Astrocyte of the spinal cord (primary cell): ENCODE data around the gene KCTD15.
A peak's percentile ranks its signal among the peaks of the same experiment; 100 is the strongest.

ENCODE experiments used
- DNase-seq: peaks from one replicate; pipeline ENCODE4 v3.0.0; 2011; ENCODE audit warnings: low read depth, low spot score
- H3K4me3 ChIP-seq: 2 replicates; pipeline ENCODE4 v1.5.1; 2011; ENCODE audit warnings: low read depth, mild to moderate bottlenecking, low read length, moderate library complexity
- in situ Hi-C: cut with HindIII; loops from 2 replicates; pipeline ENCODE4 v1.10.0; 2017; ENCODE audit warnings: low sequenced_read_pairs
- TF ChIP-seq, protein P1 (sequence below): IDR thresholded peaks from 2 replicates; pipeline ENCODE4 v1.5.1; 2012; ENCODE audit warnings: low read depth, mild to moderate bottlenecking, low read length, inconsistent platforms

Gene KCTD15

DNA sequence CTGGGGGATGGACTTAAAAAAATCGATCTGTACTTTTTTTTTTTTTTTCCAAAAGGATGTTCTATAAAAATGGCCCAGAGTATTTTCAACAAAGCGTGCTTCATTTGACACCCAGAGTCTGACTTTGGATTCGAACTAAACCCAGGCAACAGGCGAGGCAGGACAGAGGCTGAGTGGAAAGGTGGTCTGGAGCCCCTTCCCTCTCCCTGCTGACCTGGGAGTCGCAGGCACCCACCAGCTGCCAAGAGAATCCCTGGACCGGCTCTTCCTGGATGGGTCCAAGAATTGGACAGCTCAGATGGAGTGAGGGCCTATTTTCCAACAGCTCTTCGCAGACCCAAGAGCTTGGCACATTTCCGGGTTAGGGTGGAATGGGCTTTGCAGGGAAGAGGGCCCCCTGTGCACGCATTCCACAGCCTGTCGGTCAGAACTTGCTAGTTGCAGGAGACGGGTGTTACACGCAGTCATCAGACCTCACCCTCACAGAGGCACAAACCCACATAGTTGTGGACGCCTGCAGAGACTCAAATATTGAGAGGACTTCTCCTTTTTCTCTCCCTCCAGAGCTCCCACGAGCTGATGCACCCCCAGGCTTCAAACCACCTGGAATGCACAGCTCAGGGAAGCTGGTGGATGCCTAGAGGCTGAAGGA lies 15.2 kb downstream of the KCTD15 start:
- in situ Hi-C loops = no loop called here
- no peak for DNase-seq
- TF ChIP-seq, protein P1, sequence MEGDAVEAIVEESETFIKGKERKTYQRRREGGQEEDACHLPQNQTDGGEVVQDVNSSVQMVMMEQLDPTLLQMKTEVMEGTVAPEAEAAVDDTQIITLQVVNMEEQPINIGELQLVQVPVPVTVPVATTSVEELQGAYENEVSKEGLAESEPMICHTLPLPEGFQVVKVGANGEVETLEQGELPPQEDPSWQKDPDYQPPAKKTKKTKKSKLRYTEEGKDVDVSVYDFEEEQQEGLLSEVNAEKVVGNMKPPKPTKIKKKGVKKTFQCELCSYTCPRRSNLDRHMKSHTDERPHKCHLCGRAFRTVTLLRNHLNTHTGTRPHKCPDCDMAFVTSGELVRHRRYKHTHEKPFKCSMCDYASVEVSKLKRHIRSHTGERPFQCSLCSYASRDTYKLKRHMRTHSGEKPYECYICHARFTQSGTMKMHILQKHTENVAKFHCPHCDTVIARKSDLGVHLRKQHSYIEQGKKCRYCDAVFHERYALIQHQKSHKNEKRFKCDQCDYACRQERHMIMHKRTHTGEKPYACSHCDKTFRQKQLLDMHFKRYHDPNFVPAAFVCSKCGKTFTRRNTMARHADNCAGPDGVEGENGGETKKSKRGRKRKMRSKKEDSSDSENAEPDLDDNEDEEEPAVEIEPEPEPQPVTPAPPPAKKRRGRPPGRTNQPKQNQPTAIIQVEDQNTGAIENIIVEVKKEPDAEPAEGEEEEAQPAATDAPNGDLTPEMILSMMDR = no peak
- no peak overlapping the region for H3K4me3 ChIP-seq

DNA sequence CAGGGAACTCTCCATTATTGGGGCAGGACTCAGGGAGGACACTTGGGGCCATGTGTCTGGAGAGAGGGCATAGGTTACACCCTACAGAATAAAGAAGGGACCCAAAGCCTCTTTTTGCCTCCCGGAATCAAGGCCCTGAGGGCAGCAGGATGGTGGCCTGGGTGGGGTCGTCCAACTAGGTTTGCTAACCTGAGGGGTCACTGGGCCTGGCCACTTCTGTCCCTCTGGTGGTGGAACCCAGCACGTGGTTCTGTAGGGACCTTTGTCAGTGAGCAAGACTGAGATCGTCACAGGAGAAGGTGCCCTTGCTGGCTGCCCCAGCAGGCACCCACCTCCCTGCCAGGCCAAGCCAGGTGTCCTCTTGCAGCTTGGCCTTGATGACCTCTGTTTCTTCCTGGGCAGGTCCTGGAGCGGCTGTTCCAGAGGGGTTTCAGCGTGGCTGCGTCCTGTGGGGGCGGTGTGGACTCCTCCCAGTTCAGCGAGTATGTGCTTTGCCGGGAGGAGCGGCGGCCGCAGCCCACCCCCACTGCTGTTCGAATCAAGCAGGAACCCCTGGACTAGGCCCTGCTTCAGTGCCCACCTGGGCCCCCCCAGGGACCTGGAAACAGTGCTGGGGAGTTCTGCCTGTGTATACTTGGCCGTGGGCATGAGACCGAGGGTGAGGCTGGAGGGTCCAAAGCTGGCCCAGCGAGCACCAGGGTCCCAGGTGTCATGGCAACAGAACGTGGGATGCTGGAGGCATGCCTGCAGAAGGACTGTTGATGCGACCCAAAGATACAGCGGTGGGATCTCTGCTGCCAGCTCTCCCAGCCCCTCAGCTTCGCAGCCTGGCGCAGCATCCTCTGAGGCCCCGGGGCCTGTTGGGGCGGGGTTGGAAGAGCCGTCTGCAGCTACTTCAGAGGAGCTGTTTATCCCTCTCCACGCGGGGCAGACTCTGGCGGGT lies 16.0 kb downstream of the KCTD15 start:
- H3K4me3 ChIP-seq = no peak overlapping the region
- in situ Hi-C loops = no loop called here
- no peak for DNase-seq
- TF ChIP-seq, protein P1 = no peak

DNA sequence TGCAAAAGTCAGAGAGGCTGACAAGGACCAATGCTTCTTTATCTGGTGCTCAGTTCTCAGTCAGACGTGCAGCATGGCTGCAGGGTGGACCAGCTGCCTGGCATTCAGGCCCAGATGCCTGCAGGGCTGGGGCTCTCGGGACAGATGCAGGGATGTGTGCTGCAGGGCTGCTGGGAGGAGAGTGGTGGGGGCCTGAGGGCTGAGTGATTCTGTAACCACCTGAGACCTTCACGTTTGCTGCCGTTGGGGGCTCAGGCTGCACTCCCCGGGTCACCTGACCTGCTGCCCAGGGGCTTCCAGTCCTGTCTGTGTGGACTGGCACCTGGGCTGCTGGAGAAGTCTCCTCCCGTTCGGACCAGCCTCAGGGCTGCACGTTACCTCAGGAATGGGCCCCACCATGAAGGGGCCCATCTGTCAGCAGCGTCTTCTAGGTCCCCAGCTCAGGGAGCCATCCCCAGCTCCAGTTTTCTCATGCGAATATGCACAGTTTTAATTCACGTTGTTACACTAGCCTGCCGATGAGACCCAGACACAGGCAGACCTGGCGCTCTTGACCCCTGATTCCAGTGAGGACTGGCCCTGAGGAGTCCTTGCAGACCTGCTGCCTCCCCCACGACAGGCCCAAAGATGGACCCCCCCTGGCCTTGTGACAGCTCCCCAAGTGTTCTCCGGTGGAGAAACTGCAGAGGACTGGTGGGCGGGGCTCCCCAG lies 16.9 kb downstream of the KCTD15 start:
- TF ChIP-seq, protein P1 = no peak
- H3K4me3 ChIP-seq = no peak overlapping the region
- no peak for DNase-seq
- in situ Hi-C loops = no loop called here

DNA sequence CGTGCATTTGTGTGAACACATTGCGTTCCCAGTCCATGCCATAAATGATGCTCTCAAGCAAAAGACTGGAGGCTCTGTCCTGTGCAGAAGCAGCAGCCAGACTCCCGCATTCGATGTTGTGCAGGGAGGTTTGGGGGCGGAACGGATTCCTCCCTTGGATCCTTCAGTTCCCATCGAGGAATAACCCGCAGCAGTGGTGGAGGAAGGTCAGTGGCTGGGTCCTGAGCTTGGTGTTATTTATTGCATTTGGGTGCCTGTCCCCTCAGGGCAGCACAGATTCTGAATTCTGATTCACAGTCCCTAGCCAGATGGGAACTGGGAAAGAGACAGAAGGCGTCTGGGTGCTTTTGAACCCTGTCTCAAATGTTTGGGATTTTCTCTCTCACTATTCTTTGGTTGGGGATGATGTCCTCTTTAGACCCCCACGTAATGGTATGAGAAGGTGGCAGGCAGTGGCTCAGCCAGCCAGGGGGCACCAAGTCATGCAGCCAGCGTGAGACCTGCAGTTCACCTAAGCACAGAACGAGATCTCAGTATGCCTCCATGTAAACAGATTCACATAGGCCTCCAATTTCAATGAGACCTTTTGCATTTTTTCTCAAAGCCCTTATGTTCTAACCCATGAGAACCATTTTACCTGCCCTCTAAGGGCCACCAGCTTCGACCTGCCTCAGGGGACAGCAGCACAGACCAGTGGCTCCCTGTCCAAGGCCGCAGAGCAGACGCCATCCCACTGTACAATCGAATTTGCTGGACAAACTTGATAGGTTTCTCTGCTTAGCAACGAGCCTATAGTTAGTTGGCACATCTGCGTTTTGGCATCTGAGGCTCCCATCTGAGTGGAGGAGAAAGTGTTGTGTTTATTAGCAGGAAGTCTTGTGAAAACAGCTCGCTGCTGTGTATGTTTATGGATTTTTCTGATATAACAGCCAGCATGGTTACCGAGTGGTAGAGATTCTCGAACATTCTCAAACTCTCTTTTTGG lies 17.8 kb downstream of the KCTD15 start:
- no peak for DNase-seq
- in situ Hi-C loops = no loop called here
- H3K4me3 ChIP-seq = no peak overlapping the region

DNA sequence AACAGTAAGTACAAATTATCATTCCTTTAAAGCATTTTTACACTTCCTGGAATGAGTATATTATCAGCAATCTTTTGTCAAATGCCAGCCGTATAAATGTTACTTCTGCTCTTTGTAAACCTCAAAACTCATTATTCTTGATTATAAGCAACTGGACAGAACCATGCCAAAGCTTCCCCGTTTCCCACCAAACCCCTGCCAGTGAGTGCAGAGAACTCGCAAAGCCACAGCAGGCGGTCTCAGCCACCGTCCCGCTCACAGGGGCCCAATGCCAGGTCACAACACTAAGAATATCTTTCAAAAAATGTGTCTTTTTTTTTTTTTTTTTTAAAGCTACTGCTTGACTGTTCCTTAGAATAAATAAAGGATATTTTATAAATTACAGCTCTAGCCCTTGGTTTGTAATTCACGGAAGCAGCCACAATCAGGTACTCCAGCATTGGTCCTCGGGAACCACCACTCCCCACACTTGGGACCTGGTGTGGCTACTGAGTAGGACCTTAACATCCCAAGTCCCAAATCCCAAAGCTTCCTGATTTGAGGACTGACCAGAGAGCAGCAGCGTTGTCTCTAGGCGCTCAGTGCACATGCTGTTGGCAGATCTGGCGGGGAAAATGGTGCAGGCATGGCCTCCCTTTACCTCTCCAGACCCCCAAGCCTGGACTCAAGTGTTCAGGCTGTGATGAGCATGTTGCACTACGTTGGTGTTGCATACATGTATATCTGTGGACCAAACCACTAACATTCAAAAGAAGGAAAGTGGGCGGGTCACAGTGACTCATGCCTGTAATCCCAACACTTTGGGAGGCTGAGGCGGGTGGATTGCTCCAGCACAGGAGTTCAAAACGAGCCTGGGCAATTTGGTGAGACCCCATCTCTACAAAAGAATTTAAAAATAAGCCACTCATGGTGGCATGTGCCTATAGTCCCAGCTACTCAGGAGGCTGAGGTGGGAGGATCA lies 19.0 kb downstream of the KCTD15 start:
- no peak overlapping the region for H3K4me3 ChIP-seq
- peak; percentile 33 for DNase-seq
- TF ChIP-seq, protein P1 = no peak
- in situ Hi-C loops = no loop called here

More for the DNA sequence above, 17.8 kb downstream of the KCTD15 start:
- TF ChIP-seq, protein P1 = no peak
